Measurements from ENCODE around the gene FEZ2. TPM values are rescaled to one million over a fixed set of nuclear protein-coding genes. Genes with fewer than 3 reads are reported as not detected.

The FEZ2 gene
- polyA plus RNA-seq, 1 of the 3 experiments (the other 2 are of a cell fraction) = 37.2 TPM

DNA sequence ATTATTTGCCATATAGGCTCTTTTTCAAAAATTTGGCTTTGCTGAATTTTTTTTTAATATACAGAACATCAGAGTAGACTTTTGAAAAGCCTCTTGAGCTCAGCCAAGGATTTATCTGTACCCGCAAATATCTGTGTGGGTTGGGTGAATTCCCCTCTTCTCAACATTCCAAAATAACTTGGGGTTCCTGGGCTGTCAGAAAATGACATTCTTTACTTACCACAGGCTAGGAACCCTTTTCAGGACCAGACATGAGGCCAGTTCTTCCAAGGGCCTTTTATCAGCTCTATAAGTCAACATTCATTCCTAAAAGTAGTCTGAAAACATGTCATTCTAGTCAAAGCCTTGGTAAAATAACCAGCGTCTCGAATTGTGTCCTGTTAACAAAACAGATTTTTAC is 28.8 kb upstream of the FEZ2 start (continued):
- TF ChIP-seq, protein P1, sequence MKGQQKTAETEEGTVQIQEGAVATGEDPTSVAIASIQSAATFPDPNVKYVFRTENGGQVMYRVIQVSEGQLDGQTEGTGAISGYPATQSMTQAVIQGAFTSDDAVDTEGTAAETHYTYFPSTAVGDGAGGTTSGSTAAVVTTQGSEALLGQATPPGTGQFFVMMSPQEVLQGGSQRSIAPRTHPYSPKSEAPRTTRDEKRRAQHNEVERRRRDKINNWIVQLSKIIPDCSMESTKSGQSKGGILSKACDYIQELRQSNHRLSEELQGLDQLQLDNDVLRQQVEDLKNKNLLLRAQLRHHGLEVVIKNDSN (IDR thresholded peaks at IDR 0.05; ENCODE audit: borderline replicate concordance, low read depth) = no peak
- TF ChIP-seq RFX5 (IDR thresholded peaks at IDR 0.05; ENCODE audit: low read length) (no peak), GABPA (IDR thresholded peaks at IDR 0.05; ENCODE audit: low read depth) (no peak)

DNA sequence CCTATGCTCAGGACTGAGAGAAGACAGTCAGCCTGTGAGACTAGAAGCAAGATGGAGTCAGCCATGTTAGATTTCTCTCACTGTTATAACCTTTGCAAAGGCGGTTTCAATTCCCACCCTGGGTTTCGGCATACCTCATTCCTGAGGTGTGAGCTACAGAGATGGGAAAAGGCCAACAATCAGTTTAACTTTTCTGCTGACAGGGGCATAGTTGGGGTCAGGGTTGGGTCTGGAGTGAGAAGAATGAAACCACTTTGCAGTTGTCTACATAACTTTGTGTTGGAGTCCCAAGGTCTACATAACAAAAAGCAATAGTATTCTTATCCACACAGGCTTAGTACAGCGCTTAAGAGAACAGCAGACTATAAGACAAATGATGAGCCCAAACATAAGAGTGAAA is 28.1 kb upstream of the FEZ2 start:
- no peaks in the 10 kb centered on the region for H3K36me3 ChIP-seq (replicated peaks in 1 of 2; ENCODE audit: control insufficient read depth in 1 of 2, insufficient read depth in 2 of 2, low read length in 1 of 2)
- no peak overlapping the region for H2AFZ ChIP-seq (ENCODE audit: low read depth)
- H3K9me3 ChIP-seq = peaks cover 7% of the 10 kb centered on the region; the same call in 1 of the 2 replicates
- no peak overlapping the region for H3K4me3 ChIP-seq (ENCODE audit: low read depth in 2 of 2, low read length in 1 of 2)
- ChIA-PET CTCF (interaction anchor here (1.3 kb wide), 1 partner anchor 38 kb away, joined by 3 read pairs; no protein-coding TSS in a partner anchor), POLR2A (no interaction called here)
- H3K27ac ChIP-seq (ENCODE audit: low read depth in 2 of 2, low read length in 1 of 2) = no peak overlapping the region
- no peaks in the 10 kb centered on the region for H3K79me2 ChIP-seq (ENCODE audit: insufficient read depth)
- no peaks in the 10 kb centered on the region for H3K9me2 ChIP-seq
- WGBS (ENCODE audit: low lambda C conversion rate) = 90% methylated on average over 3 of the region's 3 CpGs
- no peak for TF ChIP-seq SIN3A (IDR thresholded peaks at IDR 0.05; ENCODE audit: borderline replicate concordance, low read depth, low read length)
- TF ChIP-seq, protein P2, sequence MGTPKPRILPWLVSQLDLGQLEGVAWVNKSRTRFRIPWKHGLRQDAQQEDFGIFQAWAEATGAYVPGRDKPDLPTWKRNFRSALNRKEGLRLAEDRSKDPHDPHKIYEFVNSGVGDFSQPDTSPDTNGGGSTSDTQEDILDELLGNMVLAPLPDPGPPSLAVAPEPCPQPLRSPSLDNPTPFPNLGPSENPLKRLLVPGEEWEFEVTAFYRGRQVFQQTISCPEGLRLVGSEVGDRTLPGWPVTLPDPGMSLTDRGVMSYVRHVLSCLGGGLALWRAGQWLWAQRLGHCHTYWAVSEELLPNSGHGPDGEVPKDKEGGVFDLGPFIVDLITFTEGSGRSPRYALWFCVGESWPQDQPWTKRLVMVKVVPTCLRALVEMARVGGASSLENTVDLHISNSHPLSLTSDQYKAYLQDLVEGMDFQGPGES (IDR thresholded peaks at IDR 0.05; ENCODE audit: low read depth, low read length) = no peak
- no peak for TF ChIP-seq RAD21 (IDR thresholded peaks at IDR 0.05; ENCODE audit: low read length)
- TF ChIP-seq YY1 (IDR thresholded peaks at IDR 0.05; ENCODE audit: low read depth) = no peak
- no peak for TF ChIP-seq EP300 (IDR thresholded peaks at IDR 0.05; ENCODE audit: borderline replicate concordance in 1 of 2, low read depth in 1 of 2, low read length in 1 of 2)
- TF ChIP-seq CHD2 (IDR thresholded peaks at IDR 0.05; ENCODE audit: low read length, partially characterized antibody) = no peak
- TF ChIP-seq TEAD4 (IDR thresholded peaks at IDR 0.05; ENCODE audit: borderline replicate concordance, insufficient read depth) = no peak
- TF ChIP-seq, protein P3, sequence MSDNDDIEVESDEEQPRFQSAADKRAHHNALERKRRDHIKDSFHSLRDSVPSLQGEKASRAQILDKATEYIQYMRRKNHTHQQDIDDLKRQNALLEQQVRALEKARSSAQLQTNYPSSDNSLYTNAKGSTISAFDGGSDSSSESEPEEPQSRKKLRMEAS (IDR thresholded peaks at IDR 0.05; ENCODE audit: low read depth) = no peak
- no peak for TF ChIP-seq MEF2A (IDR thresholded peaks at IDR 0.05; ENCODE audit: borderline replicate concordance, low read depth)
- TF ChIP-seq, protein P4, sequence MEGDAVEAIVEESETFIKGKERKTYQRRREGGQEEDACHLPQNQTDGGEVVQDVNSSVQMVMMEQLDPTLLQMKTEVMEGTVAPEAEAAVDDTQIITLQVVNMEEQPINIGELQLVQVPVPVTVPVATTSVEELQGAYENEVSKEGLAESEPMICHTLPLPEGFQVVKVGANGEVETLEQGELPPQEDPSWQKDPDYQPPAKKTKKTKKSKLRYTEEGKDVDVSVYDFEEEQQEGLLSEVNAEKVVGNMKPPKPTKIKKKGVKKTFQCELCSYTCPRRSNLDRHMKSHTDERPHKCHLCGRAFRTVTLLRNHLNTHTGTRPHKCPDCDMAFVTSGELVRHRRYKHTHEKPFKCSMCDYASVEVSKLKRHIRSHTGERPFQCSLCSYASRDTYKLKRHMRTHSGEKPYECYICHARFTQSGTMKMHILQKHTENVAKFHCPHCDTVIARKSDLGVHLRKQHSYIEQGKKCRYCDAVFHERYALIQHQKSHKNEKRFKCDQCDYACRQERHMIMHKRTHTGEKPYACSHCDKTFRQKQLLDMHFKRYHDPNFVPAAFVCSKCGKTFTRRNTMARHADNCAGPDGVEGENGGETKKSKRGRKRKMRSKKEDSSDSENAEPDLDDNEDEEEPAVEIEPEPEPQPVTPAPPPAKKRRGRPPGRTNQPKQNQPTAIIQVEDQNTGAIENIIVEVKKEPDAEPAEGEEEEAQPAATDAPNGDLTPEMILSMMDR (IDR thresholded peaks at IDR 0.05) = no peak
- TF ChIP-seq, protein P5, sequence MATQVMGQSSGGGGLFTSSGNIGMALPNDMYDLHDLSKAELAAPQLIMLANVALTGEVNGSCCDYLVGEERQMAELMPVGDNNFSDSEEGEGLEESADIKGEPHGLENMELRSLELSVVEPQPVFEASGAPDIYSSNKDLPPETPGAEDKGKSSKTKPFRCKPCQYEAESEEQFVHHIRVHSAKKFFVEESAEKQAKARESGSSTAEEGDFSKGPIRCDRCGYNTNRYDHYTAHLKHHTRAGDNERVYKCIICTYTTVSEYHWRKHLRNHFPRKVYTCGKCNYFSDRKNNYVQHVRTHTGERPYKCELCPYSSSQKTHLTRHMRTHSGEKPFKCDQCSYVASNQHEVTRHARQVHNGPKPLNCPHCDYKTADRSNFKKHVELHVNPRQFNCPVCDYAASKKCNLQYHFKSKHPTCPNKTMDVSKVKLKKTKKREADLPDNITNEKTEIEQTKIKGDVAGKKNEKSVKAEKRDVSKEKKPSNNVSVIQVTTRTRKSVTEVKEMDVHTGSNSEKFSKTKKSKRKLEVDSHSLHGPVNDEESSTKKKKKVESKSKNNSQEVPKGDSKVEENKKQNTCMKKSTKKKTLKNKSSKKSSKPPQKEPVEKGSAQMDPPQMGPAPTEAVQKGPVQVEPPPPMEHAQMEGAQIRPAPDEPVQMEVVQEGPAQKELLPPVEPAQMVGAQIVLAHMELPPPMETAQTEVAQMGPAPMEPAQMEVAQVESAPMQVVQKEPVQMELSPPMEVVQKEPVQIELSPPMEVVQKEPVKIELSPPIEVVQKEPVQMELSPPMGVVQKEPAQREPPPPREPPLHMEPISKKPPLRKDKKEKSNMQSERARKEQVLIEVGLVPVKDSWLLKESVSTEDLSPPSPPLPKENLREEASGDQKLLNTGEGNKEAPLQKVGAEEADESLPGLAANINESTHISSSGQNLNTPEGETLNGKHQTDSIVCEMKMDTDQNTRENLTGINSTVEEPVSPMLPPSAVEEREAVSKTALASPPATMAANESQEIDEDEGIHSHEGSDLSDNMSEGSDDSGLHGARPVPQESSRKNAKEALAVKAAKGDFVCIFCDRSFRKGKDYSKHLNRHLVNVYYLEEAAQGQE (IDR thresholded peaks at IDR 0.05; ENCODE audit: low read depth, low read length) = no peak
- H3K4me1 ChIP-seq (ENCODE audit: control insufficient read depth in 1 of 2, insufficient read depth in 2 of 2, low read depth in 1 of 2, low read length in 1 of 2) = no peaks in the 10 kb centered on the region
- no peak overlapping the region for H3K4me2 ChIP-seq
- no peak overlapping the region for H3K9ac ChIP-seq
- H4K20me1 ChIP-seq (ENCODE audit: insufficient read depth) = no peaks in the 10 kb centered on the region
- H3F3A ChIP-seq (replicated peaks; ENCODE audit: insufficient read depth) = no peaks in the 10 kb centered on the region
- DNase-seq = no peak
- no peaks in the 10 kb centered on the region for H3K27me3 ChIP-seq (ENCODE audit: insufficient read depth)
